Measurements from ENCODE around the gene OR9A4.

Gene OR9A4

GRCh38 chr7:141950806-141951205 is 34.6 kb downstream of the OR9A4 start (continued):
- TF ChIP-seq, protein P1, sequence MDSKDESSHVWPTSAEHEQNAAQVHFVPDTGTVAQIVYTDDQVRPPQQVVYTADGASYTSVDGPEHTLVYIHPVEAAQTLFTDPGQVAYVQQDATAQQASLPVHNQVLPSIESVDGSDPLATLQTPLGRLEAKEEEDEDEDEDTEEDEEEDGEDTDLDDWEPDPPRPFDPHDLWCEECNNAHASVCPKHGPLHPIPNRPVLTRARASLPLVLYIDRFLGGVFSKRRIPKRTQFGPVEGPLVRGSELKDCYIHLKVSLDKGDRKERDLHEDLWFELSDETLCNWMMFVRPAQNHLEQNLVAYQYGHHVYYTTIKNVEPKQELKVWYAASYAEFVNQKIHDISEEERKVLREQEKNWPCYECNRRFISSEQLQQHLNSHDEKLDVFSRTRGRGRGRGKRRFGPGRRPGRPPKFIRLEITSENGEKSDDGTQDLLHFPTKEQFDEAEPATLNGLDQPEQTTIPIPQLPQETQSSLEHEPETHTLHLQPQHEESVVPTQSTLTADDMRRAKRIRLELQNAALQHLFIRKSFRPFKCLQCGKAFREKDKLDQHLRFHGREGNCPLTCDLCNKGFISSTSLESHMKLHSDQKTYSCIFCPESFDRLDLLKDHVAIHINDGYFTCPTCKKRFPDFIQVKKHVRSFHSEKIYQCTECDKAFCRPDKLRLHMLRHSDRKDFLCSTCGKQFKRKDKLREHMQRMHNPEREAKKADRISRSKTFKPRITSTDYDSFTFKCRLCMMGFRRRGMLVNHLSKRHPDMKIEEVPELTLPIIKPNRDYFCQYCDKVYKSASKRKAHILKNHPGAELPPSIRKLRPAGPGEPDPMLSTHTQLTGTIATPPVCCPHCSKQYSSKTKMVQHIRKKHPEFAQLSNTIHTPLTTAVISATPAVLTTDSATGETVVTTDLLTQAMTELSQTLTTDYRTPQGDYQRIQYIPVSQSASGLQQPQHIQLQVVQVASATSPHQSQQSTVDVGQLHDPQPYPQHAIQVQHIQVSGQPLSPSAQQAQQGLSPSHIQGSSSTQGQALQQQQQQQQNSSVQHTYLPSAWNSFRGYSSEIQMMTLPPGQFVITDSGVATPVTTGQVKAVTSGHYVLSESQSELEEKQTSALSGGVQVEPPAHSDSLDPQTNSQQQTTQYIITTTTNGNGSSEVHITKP (tag by site-specific recombination; IDR thresholded peaks at IDR 0.05): no peak
- TF ChIP-seq ZNF621 (tag by site-specific recombination; IDR thresholded peaks at IDR 0.05) (no peak), SP7 (tag by site-specific recombination; IDR thresholded peaks at IDR 0.05) (no peak), GLI4 (tag by site-specific recombination; IDR thresholded peaks at IDR 0.05) (no peak), ZBTB48 (tag by site-specific recombination; IDR thresholded peaks at IDR 0.05) (no peak)

DNA sequence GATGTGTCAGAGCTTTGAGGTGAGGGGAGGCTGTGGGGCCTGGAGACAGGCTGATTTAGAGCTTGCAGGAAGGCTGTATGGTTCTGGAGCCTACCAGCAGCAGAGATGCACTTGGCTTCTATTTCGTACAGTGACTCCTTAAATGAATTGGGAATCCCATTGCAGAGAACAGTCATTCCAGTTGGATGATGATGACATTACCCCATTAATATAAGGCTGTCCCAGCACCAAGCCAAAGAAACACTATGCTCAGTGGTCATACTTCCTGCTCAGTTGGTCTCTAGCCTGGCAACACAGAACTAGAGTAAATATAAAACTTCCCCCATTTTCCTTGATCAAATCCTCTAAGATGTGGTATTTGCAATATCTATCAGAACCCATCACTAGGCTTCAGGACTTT is 36.3 kb downstream of the OR9A4 start:
- H3K36me3 ChIP-seq (ENCODE audit: control insufficient read depth in 2 of 2, insufficient read depth in 1 of 2, low read length in 2 of 2): no peaks in the 10 kb centered on the region
- ChIA-PET POLR2A (no interaction called here), CTCF (no interaction called here)
- no peak for TF ChIP-seq REPIN1 (tag by site-specific recombination; IDR thresholded peaks at IDR 0.05; ENCODE audit: low read depth)
- no peak for TF ChIP-seq ZNF23 (tag by site-specific recombination; IDR thresholded peaks at IDR 0.05; ENCODE audit: borderline replicate concordance)
- no peak for TF ChIP-seq ZBTB8A (tag by site-specific recombination; IDR thresholded peaks at IDR 0.05)
- no peak for TF ChIP-seq ZEB2 (tag by site-specific recombination; IDR thresholded peaks at IDR 0.05)
- TF ChIP-seq ZNF555 (tag by site-specific recombination; conservative IDR thresholded peaks at IDR 0.05): no peak
- TF ChIP-seq ZNF621 (tag by site-specific recombination; IDR thresholded peaks at IDR 0.05): no peak
- TF ChIP-seq ZNF785 (tag by site-specific recombination; IDR thresholded peaks at IDR 0.05): no peak
- no peak for TF ChIP-seq CTCF (tag by site-specific recombination; IDR thresholded peaks at IDR 0.05)
- no peaks in the 10 kb centered on the region for H3K4me1 ChIP-seq (ENCODE audit: control insufficient read depth, insufficient read depth, low read length)
- H3K9me3 ChIP-seq (ENCODE audit: control insufficient read depth, insufficient read depth, low read depth, low read length): no peaks in the 10 kb centered on the region
- H3K4me3 ChIP-seq (ENCODE audit: low read depth, low read length): no peak overlapping the region
- no peak overlapping the region for H3K27ac ChIP-seq (ENCODE audit: extremely low read depth, low read depth, low read length)

DNA sequence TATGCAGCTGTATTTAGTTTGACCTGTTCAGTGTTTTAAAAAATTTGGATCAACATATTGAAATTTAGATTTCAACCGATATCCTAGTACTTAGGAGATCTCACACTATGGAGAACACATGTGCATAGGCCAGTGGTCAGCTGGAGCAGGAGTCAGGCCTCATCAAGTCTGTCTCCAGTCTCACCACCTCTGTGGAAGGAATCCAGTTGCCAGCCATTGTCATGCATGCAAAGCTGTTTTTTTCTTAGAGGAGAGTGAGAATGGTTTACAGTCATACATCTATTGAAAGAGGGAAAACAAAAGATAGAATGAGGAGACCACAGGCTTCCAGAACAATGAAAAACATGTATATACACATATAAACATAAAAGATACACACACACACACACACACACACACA is 38.1 kb downstream of the OR9A4 start:
- Histone ChIP-seq H3K9me3 (ENCODE audit: control insufficient read depth, insufficient read depth, low read depth, low read length) (no peaks in the 10 kb centered on the region), H3K36me3 (ENCODE audit: control insufficient read depth in 2 of 2, insufficient read depth in 1 of 2, low read length in 2 of 2) (no peaks in the 10 kb centered on the region), H3K27ac (ENCODE audit: extremely low read depth, low read depth, low read length) (no peak overlapping the region), H3K4me3 (ENCODE audit: low read depth, low read length) (no peak overlapping the region), H3K4me1 (ENCODE audit: control insufficient read depth, insufficient read depth, low read length) (no peaks in the 10 kb centered on the region)
- CTCF ChIA-PET: no interaction called here
- POLR2A ChIA-PET: no interaction called here
- TF ChIP-seq SCRT2 (tag by site-specific recombination; IDR thresholded peaks at IDR 0.05) (no peak), ZNF549 (tag by site-specific recombination; IDR thresholded peaks at IDR 0.05) (no peak), ZNF48 (tag by site-specific recombination; IDR thresholded peaks at IDR 0.05) (no peak), EGR2 (tag by site-specific recombination; IDR thresholded peaks at IDR 0.05; ENCODE audit: low read depth) (no peak), ZNF768 (tag by site-specific recombination; IDR thresholded peaks at IDR 0.05) (no peak), ZNF707 (tag by site-specific recombination; IDR thresholded peaks at IDR 0.05) (no peak), ZFP3 (tag by site-specific recombination; IDR thresholded peaks at IDR 0.05; ENCODE audit: low read depth) (no peak), ZNF324 (tag by site-specific recombination; IDR thresholded peaks at IDR 0.05) (no peak), ZNF423 (tag by site-specific recombination; IDR thresholded peaks at IDR 0.05) (no peak), ZNF239 (tag by site-specific recombination; IDR thresholded peaks at IDR 0.05) (no peak), ZNF138 (tag by site-specific recombination; IDR thresholded peaks at IDR 0.05; ENCODE audit: borderline replicate concordance) (no peak), HOXC10 (CRISPR knock-in tag; IDR thresholded peaks at IDR 0.05) (no peak), GLI4 (tag by site-specific recombination; IDR thresholded peaks at IDR 0.05) (no peak), YY2 (tag by site-specific recombination; IDR thresholded peaks at IDR 0.05) (no peak), ZNF600 (tag by site-specific recombination; IDR thresholded peaks at IDR 0.05) (no peak), ZNF23 (tag by site-specific recombination; IDR thresholded peaks at IDR 0.05; ENCODE audit: borderline replicate concordance) (no peak), ZNF660 (tag by site-specific recombination; IDR thresholded peaks at IDR 0.05) (no peak)
- TF ChIP-seq, protein P2, sequence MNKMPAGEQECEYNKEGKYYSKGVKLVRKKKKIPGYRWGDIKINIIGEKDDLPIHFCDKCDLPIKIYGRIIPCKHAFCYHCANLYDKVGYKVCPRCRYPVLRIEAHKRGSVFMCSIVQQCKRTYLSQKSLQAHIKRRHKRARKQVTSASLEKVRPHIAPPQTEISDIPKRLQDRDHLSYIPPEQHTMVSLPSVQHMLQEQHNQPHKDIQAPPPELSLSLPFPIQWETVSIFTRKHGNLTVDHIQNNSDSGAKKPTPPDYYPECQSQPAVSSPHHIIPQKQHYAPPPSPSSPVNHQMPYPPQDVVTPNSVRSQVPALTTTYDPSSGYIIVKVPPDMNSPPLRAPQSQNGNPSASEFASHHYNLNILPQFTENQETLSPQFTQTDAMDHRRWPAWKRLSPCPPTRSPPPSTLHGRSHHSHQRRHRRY (tag by site-specific recombination; IDR thresholded peaks at IDR 0.05): no peak

Data from HEK293 (cell line).